Measurements from ENCODE around the gene MNAT1. TPM values are rescaled to one million over a fixed set of nuclear protein-coding genes. Genes with fewer than 3 reads are reported as not detected.

Gene MNAT1
- total and polyA plus RNA-seq, 9 of the 15 experiments (the other 6 are each of a cell fraction or from before 2014, with no cell fraction given) = 37.8 to 83.3 (median 60.4) TPM

DNA sequence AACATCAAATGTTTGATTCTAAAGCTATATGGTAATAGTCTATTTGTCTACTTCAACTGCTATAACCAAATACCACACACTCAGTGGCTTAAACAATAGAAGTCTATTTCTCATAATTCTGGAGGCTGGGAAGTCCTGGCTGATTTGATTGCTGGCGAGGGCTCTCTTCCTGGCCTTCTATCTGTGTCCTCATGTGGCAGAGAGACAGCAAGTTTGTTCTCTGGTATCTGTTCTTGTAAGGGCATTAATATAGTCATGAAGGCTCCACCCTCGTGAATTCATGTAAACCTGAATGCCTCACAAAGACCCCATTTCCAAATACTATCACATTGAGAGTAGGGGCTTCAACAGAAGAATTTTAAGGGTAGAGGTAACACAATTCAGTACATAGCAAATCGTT lies 212.2 kb downstream of the MNAT1 start:
- intact Hi-C loops (cut with micrococcal nuclease) = no loop called here
- Histone ChIP-seq H3K4me1 (replicated peaks in 1 of 2; ENCODE audit: control insufficient read depth in 2 of 2, insufficient read depth in 2 of 2, low read length in 2 of 2) (no peaks in the 10 kb centered on the region), H3K9me1 (ENCODE audit: control insufficient read depth, insufficient read depth, low read length) (no peaks in the 10 kb centered on the region), H3K4me3 (no peak overlapping the region), H3K27ac (ENCODE audit: extremely low read depth, low read depth, low read length) (no peak overlapping the region), H3K27me3 (ENCODE audit: control insufficient read depth in 2 of 2, insufficient read depth in 2 of 2, low read length in 2 of 2) (no peaks in the 10 kb centered on the region), H3K79me2 (ENCODE audit: control insufficient read depth, insufficient read depth, low read length) (no peaks in the 10 kb centered on the region), H3K4me2 (ENCODE audit: insufficient read depth, low read length) (no peak overlapping the region), H3K9me3 (replicated peaks; ENCODE audit: control insufficient read depth, insufficient read depth, low read depth, low read length) (no peaks in the 10 kb centered on the region), H2AFZ (ENCODE audit: low read depth, low read length) (no peak overlapping the region), H3K9ac (ENCODE audit: insufficient read depth in 1 of 2, low read depth in 2 of 2, low read length in 2 of 2) (no peak overlapping the region), H3K36me3 (ENCODE audit: control insufficient read depth, insufficient read depth, low read length) (0 out of 3 replicates have a peak, but pooled peaks cover 3% of the 10 kb centered on the region), H4K20me1 (replicated peaks; ENCODE audit: control insufficient read depth, insufficient read depth, low read length) (no peaks in the 10 kb centered on the region)
- 66% methylated on average over 3 of the region's 3 CpGs for WGBS (ENCODE audit: insufficient coverage, low coverage, missing lambda C conversion rate)
- ChIA-PET CTCF (ENCODE audit: low intra/inter-chr PET ratio) (no interaction called here), POLR2A (no interaction called here)
- in situ Hi-C loops (cut with MboI) = no loop called here
- BruUV-seq (replicated peaks) = no TSS peak
- FAIRE-seq = no peak
- ATAC-seq = no peak
- DNase-seq (ENCODE audit: extremely low read depth in 1 of 4, low spot score in 3 of 4) = no peak
- no peak for TF ChIP-seq TCFL5 (CRISPR knock-in tag; conservative IDR thresholded peaks at IDR 0.05)
- no peak for TF ChIP-seq ATF7 (IDR thresholded peaks at IDR 0.05)

DNA sequence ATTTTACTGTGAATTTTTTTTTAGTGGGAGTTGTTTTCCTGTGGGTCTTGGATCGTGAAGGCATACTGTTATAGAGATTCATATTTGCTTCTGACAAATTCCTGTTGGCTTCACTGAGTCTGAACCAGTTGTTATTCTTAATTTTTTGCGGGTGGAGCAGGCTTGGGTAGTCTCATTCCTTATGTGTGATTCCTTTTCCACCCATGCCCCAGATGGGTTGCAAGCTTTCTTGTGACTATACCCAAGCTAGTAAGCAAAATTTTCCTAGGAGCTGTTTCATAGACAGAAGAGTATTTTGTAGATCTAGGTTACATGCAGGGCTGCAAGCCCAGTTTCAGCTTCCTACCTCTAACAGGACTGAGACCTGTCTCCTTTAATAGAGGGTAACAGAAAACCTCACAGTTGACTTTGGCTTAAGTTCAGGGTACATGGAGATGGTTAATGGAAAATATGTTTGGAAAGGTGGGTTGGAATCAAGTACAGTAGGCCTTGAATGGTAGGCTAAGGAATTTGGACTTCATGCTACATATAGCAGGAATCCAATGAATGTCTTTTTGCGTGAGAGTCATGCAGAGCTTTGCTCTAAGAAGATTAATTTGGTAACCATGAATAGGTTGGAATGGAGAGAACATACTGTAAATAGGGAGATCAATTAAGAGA lies 217.3 kb downstream of the MNAT1 start:
- H3K4me3 ChIP-seq = no peak overlapping the region
- H3K4me2 ChIP-seq (ENCODE audit: insufficient read depth, low read length) = no peak overlapping the region
- H3K9me1 ChIP-seq (ENCODE audit: control insufficient read depth, insufficient read depth, low read length) = no peaks in the 10 kb centered on the region
- no peaks in the 10 kb centered on the region for H3K36me3 ChIP-seq (ENCODE audit: control insufficient read depth, insufficient read depth, low read length)
- no peak overlapping the region for H3K27ac ChIP-seq (ENCODE audit: extremely low read depth, low read depth, low read length)
- 85% methylated on average over 2 of the region's 3 CpGs for WGBS (ENCODE audit: insufficient coverage, low coverage, missing lambda C conversion rate)
- H3K27me3 ChIP-seq (ENCODE audit: control insufficient read depth in 2 of 2, insufficient read depth in 2 of 2, low read length in 2 of 2) = no peaks in the 10 kb centered on the region
- no peak for DNase-seq (ENCODE audit: extremely low read depth in 1 of 4, low spot score in 3 of 4)
- no peak overlapping the region for H2AFZ ChIP-seq (ENCODE audit: low read depth, low read length)
- ChIA-PET CTCF (ENCODE audit: low intra/inter-chr PET ratio) (no interaction called here), POLR2A (interaction anchor here (0.6 kb wide), 1 partner anchor 30 kb away, joined by 3 read pairs; no protein-coding TSS in a partner anchor)
- intact Hi-C loops (cut with micrococcal nuclease) (no loop called here), in situ Hi-C loops (cut with MboI) (no loop called here)
- BruUV-seq (replicated peaks) = no TSS peak
- no peaks in the 10 kb centered on the region for H4K20me1 ChIP-seq (replicated peaks; ENCODE audit: control insufficient read depth, insufficient read depth, low read length)
- no peaks in the 10 kb centered on the region for H3K4me1 ChIP-seq (replicated peaks in 1 of 2; ENCODE audit: control insufficient read depth in 2 of 2, insufficient read depth in 2 of 2, low read length in 2 of 2)
- no peak for ATAC-seq
- FAIRE-seq = no peak
- no peak overlapping the region for H3K9ac ChIP-seq (ENCODE audit: insufficient read depth in 1 of 2, low read depth in 2 of 2, low read length in 2 of 2)
- H3K9me3 ChIP-seq (replicated peaks; ENCODE audit: control insufficient read depth, insufficient read depth, low read depth, low read length) = no peaks in the 10 kb centered on the region
- no peaks in the 10 kb centered on the region for H3K79me2 ChIP-seq (ENCODE audit: control insufficient read depth, insufficient read depth, low read length)
- TF ChIP-seq ZKSCAN1 (IDR thresholded peaks at IDR 0.05; ENCODE audit: low read depth, low read length) (no peak), KLF10 (CRISPR knock-in tag; IDR thresholded peaks at IDR 0.05) (no peak), GATA2 (CRISPR knock-in tag; IDR thresholded peaks at IDR 0.05) (no peak), SMARCE1 (IDR thresholded peaks at IDR 0.05) (no peak), CBX3 (IDR thresholded peaks at IDR 0.05; ENCODE audit: borderline replicate concordance in 1 of 2, low read length in 2 of 2) (no peak), MBD2 (IDR thresholded peaks at IDR 0.05; ENCODE audit: borderline replicate concordance, low read depth) (no peak), ZNF79 (CRISPR knock-in tag; IDR thresholded peaks at IDR 0.05; ENCODE audit: low read depth) (no peak), ELF4 (CRISPR knock-in tag; IDR thresholded peaks at IDR 0.05) (no peak), ZNF764 (CRISPR knock-in tag; IDR thresholded peaks at IDR 0.05; ENCODE audit: low read depth) (no peak), ZNF444 (CRISPR knock-in tag; IDR thresholded peaks at IDR 0.05) (no peak), FOXJ2 (tag; IDR thresholded peaks at IDR 0.05) (no peak)
- TF ChIP-seq, protein P1, sequence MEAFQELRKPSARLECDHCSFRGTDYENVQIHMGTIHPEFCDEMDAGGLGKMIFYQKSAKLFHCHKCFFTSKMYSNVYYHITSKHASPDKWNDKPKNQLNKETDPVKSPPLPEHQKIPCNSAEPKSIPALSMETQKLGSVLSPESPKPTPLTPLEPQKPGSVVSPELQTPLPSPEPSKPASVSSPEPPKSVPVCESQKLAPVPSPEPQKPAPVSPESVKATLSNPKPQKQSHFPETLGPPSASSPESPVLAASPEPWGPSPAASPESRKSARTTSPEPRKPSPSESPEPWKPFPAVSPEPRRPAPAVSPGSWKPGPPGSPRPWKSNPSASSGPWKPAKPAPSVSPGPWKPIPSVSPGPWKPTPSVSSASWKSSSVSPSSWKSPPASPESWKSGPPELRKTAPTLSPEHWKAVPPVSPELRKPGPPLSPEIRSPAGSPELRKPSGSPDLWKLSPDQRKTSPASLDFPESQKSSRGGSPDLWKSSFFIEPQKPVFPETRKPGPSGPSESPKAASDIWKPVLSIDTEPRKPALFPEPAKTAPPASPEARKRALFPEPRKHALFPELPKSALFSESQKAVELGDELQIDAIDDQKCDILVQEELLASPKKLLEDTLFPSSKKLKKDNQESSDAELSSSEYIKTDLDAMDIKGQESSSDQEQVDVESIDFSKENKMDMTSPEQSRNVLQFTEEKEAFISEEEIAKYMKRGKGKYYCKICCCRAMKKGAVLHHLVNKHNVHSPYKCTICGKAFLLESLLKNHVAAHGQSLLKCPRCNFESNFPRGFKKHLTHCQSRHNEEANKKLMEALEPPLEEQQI (IDR thresholded peaks at IDR 0.05) = no peak
- TF ChIP-seq, protein P2, sequence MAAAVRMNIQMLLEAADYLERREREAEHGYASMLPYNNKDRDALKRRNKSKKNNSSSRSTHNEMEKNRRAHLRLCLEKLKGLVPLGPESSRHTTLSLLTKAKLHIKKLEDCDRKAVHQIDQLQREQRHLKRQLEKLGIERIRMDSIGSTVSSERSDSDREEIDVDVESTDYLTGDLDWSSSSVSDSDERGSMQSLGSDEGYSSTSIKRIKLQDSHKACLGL (CRISPR knock-in tag; IDR thresholded peaks at IDR 0.05; ENCODE audit: borderline replicate concordance, poor library complexity, severe bottlenecking) = no peak

All from K562 (cell line).